ENCODE results near the gene MCF2. TPM values are rescaled to one million over a fixed set of nuclear protein-coding genes. Genes with fewer than 3 reads are reported as not detected.

MCF2 gene
- total and polyA plus RNA-seq, 4 donors = 0.97 to 2.3 (median 1.4) TPM

DNA sequence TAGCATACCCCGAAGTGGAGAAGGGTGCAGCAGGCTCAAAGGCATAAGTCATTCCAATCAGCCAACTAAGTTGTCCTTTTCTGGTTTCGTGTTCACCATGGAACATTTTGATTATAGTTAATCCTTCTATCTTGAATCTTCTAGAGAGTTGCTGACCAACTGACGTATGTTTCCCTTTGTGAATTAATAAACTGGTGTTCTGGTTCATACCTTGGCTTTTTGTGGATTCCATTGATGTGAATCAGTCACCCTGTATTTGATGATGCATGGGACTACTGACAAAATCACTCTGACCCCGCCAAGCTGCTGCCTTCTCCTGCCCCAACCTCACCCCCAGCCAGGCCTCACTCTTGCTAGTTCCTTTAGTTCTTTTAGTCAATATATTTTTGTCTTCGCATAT is 144.7 kb downstream of the MCF2 start:
- H3K4me3 ChIP-seq (ENCODE audit: low read length in 2 of 2) = no peak overlapping the region
- WGBS, 2 donors = 68 to 93% methylated on average over 5 of the region's 5 CpGs
- intact Hi-C loops (cut with DNase I) = no loop called here
- H3K4me1 ChIP-seq (ENCODE audit: control insufficient read depth in 1 of 2, insufficient read depth in 2 of 2, low read length in 2 of 2) = no peaks in the 10 kb centered on the region
- no peak overlapping the region for H3K27ac ChIP-seq (ENCODE audit: low read depth in 1 of 2, low read length in 2 of 2)
- ATAC-seq (ENCODE audit: low FRiP score) (no peak), DNase-seq (no peak)
- H3K27me3 ChIP-seq (ENCODE audit: control insufficient read depth in 1 of 2, insufficient read depth in 2 of 2, low read length in 1 of 2) = no peaks in the 10 kb centered on the region
- H3K9me3 ChIP-seq (ENCODE audit: control insufficient read depth, low read length) = no peaks in the 10 kb centered on the region
- no peaks in the 10 kb centered on the region for H3K36me3 ChIP-seq (ENCODE audit: control insufficient read depth in 1 of 2, insufficient read depth in 2 of 2, low read length in 1 of 2)

- DNase-seq (no peak), ATAC-seq (ENCODE audit: low FRiP score) (no peak)
- no peaks in the 10 kb centered on the region for H3K36me3 ChIP-seq (ENCODE audit: control insufficient read depth in 1 of 2, insufficient read depth in 2 of 2, low read length in 1 of 2)
- H3K4me1 ChIP-seq (ENCODE audit: control insufficient read depth in 1 of 2, insufficient read depth in 2 of 2, low read length in 2 of 2) = no peaks in the 10 kb centered on the region
- no peak overlapping the region for H3K4me3 ChIP-seq (ENCODE audit: low read length in 2 of 2)
- no peak overlapping the region for H3K27ac ChIP-seq (ENCODE audit: low read depth in 1 of 2, low read length in 2 of 2)
- H3K9me3 ChIP-seq (ENCODE audit: control insufficient read depth, low read length) = no peaks in the 10 kb centered on the region
- no peaks in the 10 kb centered on the region for H3K27me3 ChIP-seq (ENCODE audit: control insufficient read depth in 1 of 2, insufficient read depth in 2 of 2, low read length in 1 of 2)
- intact Hi-C loops (cut with DNase I) = no loop called here
Observed at GRCh38 chrX:139560221-139560620, 147.7 kb downstream of the MCF2 start.

DNA sequence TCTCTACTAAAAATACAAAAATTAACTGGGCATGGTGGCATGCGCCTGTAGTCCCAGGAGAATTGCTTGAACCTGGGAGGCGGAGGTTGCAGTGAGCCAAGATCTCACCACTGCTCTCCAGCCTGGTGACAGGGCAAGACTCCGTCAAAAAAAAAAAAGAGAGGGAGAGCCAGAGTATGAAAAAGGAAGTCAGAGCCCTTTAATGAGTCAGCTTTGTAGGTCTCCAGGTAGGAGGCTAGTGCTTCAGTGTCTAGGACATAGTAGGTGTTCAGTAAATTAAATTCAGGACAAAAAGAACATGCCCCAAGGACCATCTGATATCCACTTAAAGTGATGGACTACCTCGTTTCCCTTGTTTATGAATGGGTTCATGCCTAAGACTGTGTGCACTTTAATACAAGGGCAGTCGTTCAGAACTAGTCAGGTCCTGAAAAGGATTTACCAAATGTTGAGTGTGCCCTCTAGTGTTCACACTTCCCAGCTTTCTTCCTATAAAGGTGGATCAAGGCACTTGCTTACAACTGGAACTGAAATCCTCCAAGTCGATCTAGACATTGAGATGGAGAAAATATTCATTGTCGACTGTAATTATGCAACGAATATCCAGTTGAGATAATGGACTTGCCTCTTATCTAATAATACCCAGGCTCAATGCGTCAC is 148.5 kb downstream of the MCF2 start:
- 23 to 26% methylated on average over 9 of the region's 9 CpGs for WGBS, 2 donors
- Histone ChIP-seq H3K36me3 (ENCODE audit: control insufficient read depth in 1 of 2, insufficient read depth in 2 of 2, low read length in 1 of 2) (no peaks in the 10 kb centered on the region), H3K27me3 (ENCODE audit: control insufficient read depth in 1 of 2, insufficient read depth in 2 of 2, low read length in 1 of 2) (no peaks in the 10 kb centered on the region), H3K4me3 (ENCODE audit: low read length in 2 of 2) (no peak overlapping the region), H3K27ac (ENCODE audit: low read depth in 1 of 2, low read length in 2 of 2) (no peak overlapping the region), H3K9me3 (ENCODE audit: control insufficient read depth, low read length) (no peaks in the 10 kb centered on the region), H3K4me1 (ENCODE audit: control insufficient read depth in 1 of 2, insufficient read depth in 2 of 2, low read length in 2 of 2) (no peaks in the 10 kb centered on the region)
- ATAC-seq (ENCODE audit: low FRiP score) (no peak), DNase-seq (no peak)
- intact Hi-C loops (cut with DNase I) = no loop called here

DNA sequence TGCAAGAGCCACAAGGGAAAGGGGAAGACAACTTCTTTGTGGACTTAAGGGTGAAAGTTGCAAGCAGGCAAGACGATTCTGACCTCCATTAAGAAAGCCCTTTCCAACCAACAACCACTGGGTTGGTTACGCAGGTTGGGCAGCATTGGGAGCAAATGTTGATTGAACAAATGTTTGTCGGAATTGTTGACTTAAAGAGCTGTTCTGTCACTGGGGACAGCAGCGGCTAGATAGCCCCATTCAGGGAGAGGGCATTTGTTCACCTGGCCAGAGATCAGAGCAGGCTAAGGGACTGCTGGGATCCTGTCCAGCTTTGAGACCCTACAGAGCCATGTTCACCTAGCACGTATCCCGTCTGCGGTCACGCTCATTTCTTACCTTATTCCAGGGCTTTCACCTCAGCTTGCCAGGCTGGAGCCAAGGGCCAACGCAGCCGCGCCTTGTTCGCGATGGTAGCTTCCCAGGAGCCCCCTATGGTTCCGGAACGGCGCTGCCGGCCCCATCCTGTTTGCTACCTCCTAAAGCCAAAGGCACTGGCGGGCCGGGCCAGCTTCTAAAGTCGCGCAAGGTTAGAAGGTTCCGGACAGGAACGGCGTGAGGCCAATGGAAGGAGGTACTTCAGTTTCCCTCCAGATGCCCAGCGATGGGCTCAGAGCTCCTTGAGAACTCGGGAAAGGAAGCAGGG is 152.8 kb downstream of the MCF2 start:
- no peak overlapping the region for H3K4me3 ChIP-seq (ENCODE audit: low read length in 2 of 2)
- no peaks in the 10 kb centered on the region for H3K9me3 ChIP-seq (ENCODE audit: control insufficient read depth, low read length)
- no peaks in the 10 kb centered on the region for H3K27me3 ChIP-seq (ENCODE audit: control insufficient read depth in 1 of 2, insufficient read depth in 2 of 2, low read length in 1 of 2)
- H3K27ac ChIP-seq (ENCODE audit: low read depth in 1 of 2, low read length in 2 of 2) = no peak overlapping the region
- WGBS, 2 donors = 61 to 75% methylated on average over 26 of the region's 26 CpGs
- H3K36me3 ChIP-seq (ENCODE audit: control insufficient read depth in 1 of 2, insufficient read depth in 2 of 2, low read length in 1 of 2) = no peaks in the 10 kb centered on the region
- intact Hi-C loops (cut with DNase I) = no loop called here
- ATAC-seq (ENCODE audit: low FRiP score) (no peak), DNase-seq (peak in 1 of 2 donors; percentile 40)
- H3K4me1 ChIP-seq (ENCODE audit: control insufficient read depth in 1 of 2, insufficient read depth in 2 of 2, low read length in 2 of 2) = no peaks in the 10 kb centered on the region

DNA sequence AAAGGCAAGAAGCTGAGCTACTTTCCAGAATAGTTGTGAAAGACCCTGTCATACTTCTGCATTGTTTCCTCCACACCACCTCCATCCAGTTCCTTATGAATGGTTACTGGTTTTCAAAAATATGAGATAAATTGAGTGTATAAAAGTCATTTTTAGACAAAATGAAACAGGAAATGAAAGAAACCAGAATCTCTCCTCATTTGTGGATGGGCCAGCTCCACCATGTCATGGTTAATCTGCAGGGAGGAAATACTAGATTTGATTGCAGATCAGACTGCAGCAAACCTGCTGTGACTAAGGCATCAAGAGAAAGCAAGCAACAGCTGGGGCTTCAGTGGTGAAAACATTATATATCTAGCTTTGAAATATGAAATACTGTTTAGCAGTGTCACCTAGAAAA is 153.6 kb downstream of the MCF2 start:
- ATAC-seq (ENCODE audit: low FRiP score) (no peak), DNase-seq (no peak)
- intact Hi-C loops (cut with DNase I) = no loop called here
- Histone ChIP-seq H3K9me3 (ENCODE audit: control insufficient read depth, low read length) (no peaks in the 10 kb centered on the region), H3K27me3 (ENCODE audit: control insufficient read depth in 1 of 2, insufficient read depth in 2 of 2, low read length in 1 of 2) (no peaks in the 10 kb centered on the region), H3K27ac (ENCODE audit: low read depth in 1 of 2, low read length in 2 of 2) (no peak overlapping the region), H3K4me1 (ENCODE audit: control insufficient read depth in 1 of 2, insufficient read depth in 2 of 2, low read length in 2 of 2) (no peaks in the 10 kb centered on the region), H3K4me3 (ENCODE audit: low read length in 2 of 2) (no peak overlapping the region), H3K36me3 (ENCODE audit: control insufficient read depth in 1 of 2, insufficient read depth in 2 of 2, low read length in 1 of 2) (no peaks in the 10 kb centered on the region)

DNA sequence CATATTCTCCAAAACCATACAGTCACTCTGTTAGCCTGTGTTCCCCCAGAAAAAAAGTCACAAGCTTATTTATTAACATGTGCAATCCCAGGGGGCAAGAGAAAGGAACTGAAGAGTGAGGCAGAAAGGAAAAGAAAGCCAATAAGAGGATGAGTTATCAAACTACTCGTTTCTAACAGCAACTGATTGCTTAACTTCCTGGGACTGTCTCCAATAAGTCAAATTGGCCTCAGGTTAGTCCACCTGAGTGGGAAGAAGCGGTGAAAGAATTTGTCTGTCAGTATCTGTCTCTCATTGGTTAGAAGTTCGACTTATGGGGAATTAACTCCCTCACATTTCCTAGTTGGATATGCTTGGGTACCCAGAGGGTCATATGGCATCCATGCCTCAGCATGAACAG is 163.4 kb downstream of the MCF2 start:
- no peaks in the 10 kb centered on the region for H3K4me1 ChIP-seq (ENCODE audit: control insufficient read depth in 1 of 2, insufficient read depth in 2 of 2, low read length in 2 of 2)
- no peak overlapping the region for H3K27ac ChIP-seq (ENCODE audit: low read depth in 1 of 2, low read length in 2 of 2)
- 49 to 81% methylated on average over 3 of the region's 3 CpGs for WGBS, 2 donors
- DNase-seq (no peak), ATAC-seq (ENCODE audit: low FRiP score) (no peak)
- no peaks in the 10 kb centered on the region for H3K36me3 ChIP-seq (ENCODE audit: control insufficient read depth in 1 of 2, insufficient read depth in 2 of 2, low read length in 1 of 2)
- no peaks in the 10 kb centered on the region for H3K9me3 ChIP-seq (ENCODE audit: control insufficient read depth, low read length)
- no peaks in the 10 kb centered on the region for H3K27me3 ChIP-seq (ENCODE audit: control insufficient read depth in 1 of 2, insufficient read depth in 2 of 2, low read length in 1 of 2)
- H3K4me3 ChIP-seq (ENCODE audit: low read length in 2 of 2) = no peak overlapping the region
- intact Hi-C loops (cut with DNase I) = no loop called here

DNA sequence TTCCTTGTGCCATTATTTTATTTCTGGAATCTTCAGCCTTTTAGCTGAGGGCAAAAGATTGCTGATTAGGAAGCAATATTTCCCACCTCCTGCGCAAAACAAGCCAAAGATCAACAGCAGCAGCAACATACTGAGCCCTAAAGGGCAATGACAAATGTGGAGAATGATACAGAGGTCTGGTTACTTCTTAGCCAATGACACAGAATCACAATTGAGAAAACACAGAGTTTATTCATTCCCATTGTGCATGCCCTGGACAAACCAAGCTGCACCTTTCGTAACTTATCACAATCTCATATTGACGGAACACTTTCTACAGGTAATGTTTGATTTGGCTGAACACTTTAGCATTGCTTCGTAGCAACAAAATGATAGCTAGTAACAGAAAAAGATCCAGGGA is 164.0 kb downstream of the MCF2 start:
- Histone ChIP-seq H3K9me3 (ENCODE audit: control insufficient read depth, low read length) (no peaks in the 10 kb centered on the region), H3K27ac (ENCODE audit: low read depth in 1 of 2, low read length in 2 of 2) (no peak overlapping the region), H3K27me3 (ENCODE audit: control insufficient read depth in 1 of 2, insufficient read depth in 2 of 2, low read length in 1 of 2) (no peaks in the 10 kb centered on the region), H3K36me3 (ENCODE audit: control insufficient read depth in 1 of 2, insufficient read depth in 2 of 2, low read length in 1 of 2) (no peaks in the 10 kb centered on the region), H3K4me1 (ENCODE audit: control insufficient read depth in 1 of 2, insufficient read depth in 2 of 2, low read length in 2 of 2) (no peaks in the 10 kb centered on the region), H3K4me3 (ENCODE audit: low read length in 2 of 2) (no peak overlapping the region)
- DNase-seq = no peak
- intact Hi-C loops (cut with DNase I) = no loop called here
- no peak for ATAC-seq (ENCODE audit: low FRiP score)
- WGBS, 2 donors = 84 to 87% methylated on average over 4 of the region's 4 CpGs

DNA sequence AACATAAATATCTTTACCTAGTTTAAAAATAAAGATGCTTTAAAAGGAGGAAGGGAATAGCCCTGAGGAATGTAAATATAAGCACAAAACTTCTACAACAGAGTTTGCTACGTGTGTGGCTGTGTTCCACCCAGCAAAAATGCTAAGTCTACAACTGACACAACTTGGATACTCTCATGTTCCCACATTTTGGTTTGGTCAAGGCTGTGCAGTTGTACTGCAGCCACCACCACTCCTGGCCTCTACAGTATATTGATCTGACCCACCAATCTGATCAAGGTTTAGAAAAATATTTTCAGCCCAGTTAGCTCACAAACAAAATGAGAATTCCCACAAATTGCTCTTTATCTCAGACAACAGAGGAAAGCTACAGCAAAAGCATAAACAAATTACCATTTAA is 165.3 kb downstream of the MCF2 start:
- Histone ChIP-seq H3K36me3 (ENCODE audit: control insufficient read depth in 1 of 2, insufficient read depth in 2 of 2, low read length in 1 of 2) (no peaks in the 10 kb centered on the region), H3K27ac (ENCODE audit: low read depth in 1 of 2, low read length in 2 of 2) (no peak overlapping the region), H3K27me3 (ENCODE audit: control insufficient read depth in 1 of 2, insufficient read depth in 2 of 2, low read length in 1 of 2) (no peaks in the 10 kb centered on the region), H3K4me3 (ENCODE audit: low read length in 2 of 2) (no peak overlapping the region), H3K4me1 (ENCODE audit: control insufficient read depth in 1 of 2, insufficient read depth in 2 of 2, low read length in 2 of 2) (no peaks in the 10 kb centered on the region), H3K9me3 (ENCODE audit: control insufficient read depth, low read length) (no peaks in the 10 kb centered on the region)
- ATAC-seq (ENCODE audit: low FRiP score) (no peak), DNase-seq (no peak)
- intact Hi-C loops (cut with DNase I) = no loop called here
- WGBS, 2 donors = 33 to 43% methylated on average over 1 of the region's 1 CpG

Data from aorta (tissue), 5 donors.